ENCODE data around the gene ACAD8.

GRCh38 chr11:134236834-134237556, 16.4 kb upstream of the ACAD8 start:
- TF ChIP-seq HDGF (IDR thresholded peaks at IDR 0.05; ENCODE audit: borderline replicate concordance), result no peak
- no peak for TF ChIP-seq LEF1 (IDR thresholded peaks at IDR 0.05; ENCODE audit: borderline replicate concordance)
- TF ChIP-seq FOXM1 (IDR thresholded peaks at IDR 0.05; ENCODE audit: borderline replicate concordance), result no peak
- no peak for TF ChIP-seq SP1 (IDR thresholded peaks at IDR 0.05)
- no peak for TF ChIP-seq BHLHE40 (IDR thresholded peaks at IDR 0.05; ENCODE audit: borderline replicate concordance)
- no peak for TF ChIP-seq FOXK2 (IDR thresholded peaks at IDR 0.05)
- no peak for TF ChIP-seq NFRKB (IDR thresholded peaks at IDR 0.05)

Measured in HEK293T (cell line).